Smooth muscle cell (in vitro differentiated cells): Measurements from ENCODE around the gene GRPR. TPM values are rescaled to one million over a fixed set of nuclear protein-coding genes. Genes with fewer than 3 reads are reported as not detected.

Experiments used
- DNase-seq: peaks from one replicate; lab custom pipeline; 2025; ENCODE audit not compliant: unreplicated experiment; lab: John Stamatoyannopoulos, UW
- H2AFZ ChIP-seq: fragments of 200-600 bp; sonication (generic); 2 replicates; pipeline ENCODE4 v1.6.0; 2016; ENCODE audit warnings: antibody characterized with exemption, low read depth, mild to moderate bottlenecking
- H3F3A ChIP-seq: fragments of 200-600 bp; sonication (generic); 2 replicates; pipeline ENCODE4 v1.6.0; 2017; ENCODE audit warnings: antibody characterized with exemption, low read depth
- H3K27ac ChIP-seq: fragments of 200-600 bp; sonication (generic); 2 replicates; pipeline ENCODE4 v1.5.1; 2016; ENCODE audit warnings: low read depth, mild to moderate bottlenecking
- H3K27me3 ChIP-seq: fragments of 200-600 bp; sonication (generic); 2 replicates; pipeline ENCODE4 v1.6.1; 2016; ENCODE audit warnings: low read depth, mild to moderate bottlenecking
- H3K36me3 ChIP-seq: fragments of 200-600 bp; sonication (generic); 2 replicates; pipeline ENCODE4 v1.5.1; 2016; ENCODE audit warnings: low read depth
- H3K4me1 ChIP-seq: fragments of 200-600 bp; sonication (generic); 2 replicates; pipeline ENCODE4 v1.5.1; 2016; ENCODE audit warnings: low read depth
- H3K4me2 ChIP-seq: fragments of 200-600 bp; sonication (generic); 2 replicates; pipeline ENCODE4 v1.6.0; 2016; ENCODE audit warnings: mild to moderate bottlenecking
- H3K4me3 ChIP-seq: fragments of 200-600 bp; sonication (generic); 2 replicates; pipeline ENCODE4 v1.5.1; 2016; ENCODE audit warnings: mild to moderate bottlenecking
- H3K79me2 ChIP-seq: fragments of 200-600 bp; sonication (generic); 2 replicates; pipeline ENCODE4 v1.6.0; 2016; ENCODE audit warnings: low read depth, mild to moderate bottlenecking
- H3K9ac ChIP-seq: fragments of 200-600 bp; sonication (generic); 2 replicates; pipeline ENCODE4 v1.6.0; 2016; ENCODE audit warnings: low read depth
- H3K9me3 ChIP-seq: fragments of 200-600 bp; sonication (generic); replicated peaks from 2 replicates; pipeline ENCODE4 v1.5.1; 2016; ENCODE audit warnings: low read depth
- H4K20me1 ChIP-seq: fragments of 200-600 bp; sonication (generic); 2 replicates; pipeline ENCODE4 v1.6.0; 2016; ENCODE audit warnings: low read depth
- CTCF ChIP-seq: fragments of 200-600 bp; sonication (generic); IDR thresholded peaks from 2 replicates; pipeline ENCODE4 v1.5.1; 2017; ENCODE audit warnings: borderline replicate concordance, mild to moderate bottlenecking, antibody characterized with exemption; ENCODE audit not compliant: insufficient read depth, poor library complexity, severe bottlenecking
- WGBS: methylation state at CpG from one replicate; pipeline ENCODE4 v1.1.7; 2016; ENCODE audit warnings: low lambda C conversion rate; 5-methylcytosine and 5-hydroxymethylcytosine counted together
- polyA plus RNA-seq: library from polyadenylated mRNA; unstranded; fragments of >200 nt; fragmentation: Nextera tagmentation; extraction: Ambion mirVana; gene quantifications from 2 replicates; pipeline ENCODE4 v1.2.1, GENCODE V29; 2016
- total RNA-seq: library from RNA; depleted of rRNA; stranded (reverse); fragments of >200 nt; gene quantifications from 2 replicates; pipeline ENCODE4 v1.2.3, GENCODE V29; 2014

GRPR gene
- total and polyA plus RNA-seq, 2 experiments from 2014 or later, result 1.7 to 4.3 TPM

GRCh38 chrX:16191605-16192004 is 68.2 kb downstream of the GRPR start:
- Histone ChIP-seq H3K27me3 (no peaks in the 10 kb centered on the region), H3K9me3 (no peaks in the 10 kb centered on the region), H3K4me2 (no peak overlapping the region), H3K36me3 (no peaks in the 10 kb centered on the region), H3K4me3 (no peak overlapping the region), H4K20me1 (no peaks in the 10 kb centered on the region), H3F3A (no peaks in the 10 kb centered on the region), H3K79me2 (no peaks in the 10 kb centered on the region), H3K27ac (no peak overlapping the region), H2AFZ (no peak overlapping the region), H3K4me1 (peaks cover 6% of the 10 kb centered on the region), H3K9ac (no peak overlapping the region)
- 91% methylated on average over 6 of the region's 6 CpGs for WGBS
- no peak for TF ChIP-seq CTCF
- no peak for DNase-seq

- Histone ChIP-seq H3K4me2 (no peak overlapping the region), H4K20me1 (no peaks in the 10 kb centered on the region), H3K4me3 (no peak overlapping the region), H3K27ac (no peak overlapping the region), H3K9ac (no peak overlapping the region), H3F3A (no peaks in the 10 kb centered on the region), H3K9me3 (no peaks in the 10 kb centered on the region), H3K27me3 (no peaks in the 10 kb centered on the region), H3K79me2 (no peaks in the 10 kb centered on the region), H3K36me3 (no peaks in the 10 kb centered on the region), H2AFZ (no peak overlapping the region), H3K4me1 (no peaks in the 10 kb centered on the region)
- no peak for TF ChIP-seq CTCF
- no peak for DNase-seq
Observed at GRCh38 chrX:16196829-16197228, 73.5 kb downstream of the GRPR start.

GRCh38 chrX:16199343-16199742 is 76.0 kb downstream of the GRPR start:
- Histone ChIP-seq H3K4me1 (no peaks in the 10 kb centered on the region), H3K27ac (no peak overlapping the region), H3K4me2 (no peak overlapping the region), H3F3A (no peaks in the 10 kb centered on the region), H3K36me3 (no peaks in the 10 kb centered on the region), H3K9me3 (no peaks in the 10 kb centered on the region), H2AFZ (no peak overlapping the region), H3K9ac (no peak overlapping the region), H3K79me2 (no peaks in the 10 kb centered on the region), H4K20me1 (no peaks in the 10 kb centered on the region), H3K4me3 (no peak overlapping the region), H3K27me3 (no peaks in the 10 kb centered on the region)
- no peak for TF ChIP-seq CTCF
- 58% methylated on average over 1 of the region's 1 CpG for WGBS
- DNase-seq, result no peak

GRCh38 chrX:16202943-16203342 is 79.6 kb downstream of the GRPR start:
- Histone ChIP-seq H3F3A (no peaks in the 10 kb centered on the region), H2AFZ (no peak overlapping the region), H3K79me2 (no peaks in the 10 kb centered on the region), H4K20me1 (no peaks in the 10 kb centered on the region), H3K9me3 (no peaks in the 10 kb centered on the region), H3K4me1 (no peaks in the 10 kb centered on the region), H3K4me2 (no peak overlapping the region), H3K9ac (no peak overlapping the region), H3K4me3 (no peak overlapping the region), H3K27me3 (no peaks in the 10 kb centered on the region), H3K36me3 (no peaks in the 10 kb centered on the region), H3K27ac (no peak overlapping the region)
- WGBS, result 89% methylated on average over 4 of the region's 4 CpGs
- TF ChIP-seq CTCF, result no peak
- DNase-seq, result no peak
